ENCODE measurements around the gene HSD17B11.
"Not testable (repeated sequence)": the region's sequence is repeated elsewhere in the genome, so short reads cannot be mapped to it uniquely, and the experiment has no call there.

The HSD17B11 gene

DNA sequence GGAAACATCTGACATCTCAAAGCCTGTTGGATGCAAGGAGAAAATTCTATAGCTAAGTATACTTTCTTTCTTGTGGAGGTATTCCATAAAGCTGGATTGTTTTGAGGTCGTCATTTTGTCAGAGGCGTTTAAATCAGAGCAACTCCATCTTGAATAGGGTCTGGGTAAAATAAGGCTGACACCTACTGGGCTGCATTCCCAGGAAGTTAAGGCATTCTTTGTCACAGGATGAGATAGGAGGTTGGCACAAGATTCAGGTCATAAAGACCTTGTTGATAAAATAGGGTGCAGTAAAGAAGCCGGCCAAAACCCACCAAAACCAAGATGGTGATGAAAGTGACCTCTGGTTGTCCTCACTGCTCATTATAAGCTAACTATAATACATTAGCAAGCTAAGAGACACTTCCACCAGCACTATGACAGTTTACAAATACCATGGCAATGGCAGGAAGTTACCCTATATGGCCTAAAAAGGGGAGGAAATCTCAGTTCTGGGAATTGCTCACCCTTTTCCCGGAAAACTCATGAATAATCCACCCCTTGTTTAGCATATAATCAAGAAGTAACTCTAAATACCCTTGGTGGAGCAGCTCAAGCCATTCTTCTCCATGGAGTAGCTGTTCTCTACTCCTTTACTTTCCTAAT, 80.2 kb downstream of the HSD17B11 start:
- DNase-seq (ENCODE audit: low spot score): no peak

DNA sequence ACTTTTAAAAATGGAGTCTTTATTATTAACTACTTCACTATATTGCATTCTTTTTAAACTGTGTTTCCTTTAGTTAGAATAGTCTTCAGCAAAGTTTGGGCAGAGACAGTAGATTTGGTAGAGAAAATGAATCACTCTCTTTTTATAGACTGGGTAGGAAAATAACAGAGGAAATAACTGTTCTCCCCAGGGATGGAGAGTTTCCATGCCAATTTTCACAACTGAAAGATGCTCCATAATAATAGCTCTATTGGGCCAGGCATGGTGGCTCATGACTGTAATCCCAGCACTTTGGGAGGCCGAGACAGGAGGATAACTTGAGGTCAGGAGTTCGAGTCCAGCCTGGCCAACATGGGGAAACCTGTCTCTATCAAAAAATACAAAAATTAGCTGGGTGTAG, 81.4 kb downstream of the HSD17B11 start:
- no peak for DNase-seq (ENCODE audit: low spot score)

DNA sequence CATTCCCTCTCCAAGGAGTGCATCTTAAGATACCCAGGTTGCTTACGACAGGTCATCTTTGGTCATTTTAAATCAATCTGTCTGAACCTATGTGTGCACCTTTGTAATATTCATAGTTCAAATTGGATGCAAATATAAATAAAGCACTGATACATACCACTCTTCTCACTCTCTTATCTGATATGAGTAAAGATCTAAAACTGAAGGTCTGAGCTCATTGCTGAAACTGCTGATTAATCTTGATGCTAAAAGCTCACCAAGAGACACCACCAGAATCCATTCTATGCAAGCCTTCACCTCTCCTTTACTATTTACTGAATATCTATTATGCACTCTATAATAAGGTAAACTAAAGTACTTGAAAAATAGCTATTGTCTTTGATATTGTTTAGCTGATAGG, 84.9 kb downstream of the HSD17B11 start:
- DNase-seq (ENCODE audit: low spot score): no peak

DNA sequence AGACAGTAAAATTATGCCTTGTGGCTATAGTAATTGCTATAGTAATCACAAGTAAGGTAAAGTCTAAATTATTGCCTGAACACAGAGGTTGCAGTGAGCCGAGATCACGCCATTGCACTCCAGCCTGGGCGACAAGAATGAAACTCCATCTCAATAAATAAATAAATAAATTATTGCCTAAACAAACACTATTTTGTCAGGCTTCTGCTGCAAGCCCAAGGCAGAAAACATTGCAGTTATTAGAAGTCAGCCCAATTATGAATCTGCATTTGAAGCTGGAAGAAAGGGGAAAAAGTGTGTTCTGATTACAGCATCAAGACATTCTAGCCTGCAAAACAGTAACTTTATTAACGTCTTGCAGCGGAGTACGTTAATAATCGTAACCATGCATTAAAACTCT, 85.4 kb downstream of the HSD17B11 start:
- no peak for DNase-seq (ENCODE audit: low spot score)

DNA sequence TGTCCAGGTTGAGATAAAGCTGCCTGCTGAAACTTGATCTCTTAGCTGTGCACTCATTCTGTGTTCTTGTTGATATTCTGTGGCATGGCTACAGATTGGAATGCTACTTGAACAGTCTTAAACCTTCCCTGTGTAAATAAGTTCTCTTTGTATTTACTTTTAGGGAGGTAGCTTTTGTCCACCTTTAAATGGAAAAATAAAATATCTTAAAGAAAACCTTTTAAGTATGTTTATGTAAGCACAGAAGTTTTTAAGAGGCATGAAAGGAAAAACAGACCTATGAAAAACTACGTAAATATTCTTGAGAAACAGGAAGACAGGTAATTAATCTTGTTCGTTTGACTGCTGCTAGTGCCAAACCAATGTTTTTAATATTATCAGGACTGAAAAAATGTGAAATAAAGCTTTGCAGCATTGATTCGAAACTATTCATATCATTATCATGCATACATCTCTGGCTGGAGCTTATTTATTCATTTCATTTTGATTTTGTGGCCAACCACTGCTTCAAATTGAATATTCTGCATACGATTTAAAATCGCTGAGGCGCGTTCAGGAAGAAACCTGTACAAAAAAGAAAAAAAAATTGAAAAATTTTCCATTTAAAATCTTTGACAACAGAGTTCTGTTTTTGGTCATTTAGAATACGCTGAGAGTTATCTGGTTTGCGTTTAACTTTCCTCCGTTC, 86.1 kb downstream of the HSD17B11 start:
- DNase-seq (ENCODE audit: low spot score): no peak

DNA sequence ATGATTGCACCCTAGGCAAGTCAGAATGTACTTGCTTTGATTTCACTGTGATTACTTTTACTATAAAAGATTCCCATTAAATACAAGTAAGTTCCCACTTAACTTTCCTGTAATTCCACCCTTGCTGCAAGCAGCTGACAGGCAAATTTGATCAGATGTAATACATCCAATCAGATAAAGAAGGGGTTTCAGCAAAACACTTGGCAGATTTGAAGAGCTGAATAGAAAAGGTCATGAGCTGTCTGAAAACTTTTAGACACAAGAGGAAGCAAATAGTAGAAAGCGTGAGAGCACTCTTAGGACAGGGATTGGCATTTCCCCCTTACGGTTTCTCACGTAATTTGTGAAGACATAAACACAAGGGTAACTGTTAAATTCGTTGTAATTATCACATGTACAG, 91.1 kb downstream of the HSD17B11 start:
- DNase-seq (ENCODE audit: low spot score): no peak

DNA sequence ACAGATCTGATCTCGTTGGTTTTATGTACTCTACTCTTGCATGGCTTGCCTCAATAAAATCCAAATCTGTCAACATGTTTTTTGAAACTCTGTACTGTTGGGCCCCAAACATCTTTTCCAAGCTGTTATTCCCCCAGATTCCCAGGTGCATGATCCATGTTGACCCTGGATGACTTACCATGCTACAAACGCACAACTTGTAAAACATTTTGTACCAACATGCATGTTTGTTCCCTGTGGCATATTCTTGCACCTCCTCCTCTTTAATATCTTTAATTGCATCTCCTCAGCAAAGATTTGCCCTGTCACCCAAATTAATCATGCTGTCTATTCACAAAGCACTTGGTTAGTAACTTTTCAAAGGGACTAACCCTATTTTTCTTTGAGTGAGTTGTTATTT, 92.6 kb downstream of the HSD17B11 start:
- DNase-seq (ENCODE audit: low spot score): no peak

DNA sequence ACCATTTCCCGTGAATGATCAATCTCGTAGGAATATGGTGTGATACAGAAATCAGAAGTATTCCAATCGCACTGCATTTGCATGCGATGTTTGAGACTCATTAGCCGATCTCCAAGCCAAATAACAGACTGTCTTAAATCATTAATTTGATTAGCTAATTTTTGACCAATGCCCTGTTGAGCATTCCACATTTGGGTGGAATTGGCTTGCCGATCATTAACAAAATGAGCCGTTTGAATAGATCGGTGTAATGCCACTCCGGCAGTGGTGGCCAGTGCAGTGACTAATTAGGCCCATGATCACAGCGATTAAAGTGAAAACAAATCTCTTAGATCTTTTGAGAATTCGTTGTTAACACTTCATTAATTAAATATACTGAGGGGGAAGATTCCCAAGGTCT, 96.1 kb downstream of the HSD17B11 start:
- not testable (repeated sequence) for DNase-seq (ENCODE audit: low spot score)

DNA sequence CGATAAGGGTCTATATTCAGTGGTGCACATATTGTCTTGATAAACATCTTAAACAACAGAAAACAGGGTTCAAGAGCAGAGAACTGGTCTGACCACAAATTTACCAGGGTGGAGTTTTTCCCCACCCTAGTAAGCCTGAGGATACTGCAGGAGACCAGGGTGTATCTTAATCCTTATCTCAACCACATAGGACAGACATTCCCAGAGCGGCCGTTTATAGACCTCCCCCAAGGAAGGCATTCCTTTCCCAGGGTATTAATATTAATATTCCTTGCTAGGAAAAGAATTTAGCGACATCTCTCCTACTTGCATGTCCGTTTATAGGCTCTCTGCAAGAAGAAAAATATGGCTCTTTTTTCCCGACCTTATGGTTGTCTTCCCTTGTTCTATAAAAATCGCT, 97.1 kb downstream of the HSD17B11 start:
- DNase-seq (ENCODE audit: low spot score): not testable (repeated sequence)

DNA sequence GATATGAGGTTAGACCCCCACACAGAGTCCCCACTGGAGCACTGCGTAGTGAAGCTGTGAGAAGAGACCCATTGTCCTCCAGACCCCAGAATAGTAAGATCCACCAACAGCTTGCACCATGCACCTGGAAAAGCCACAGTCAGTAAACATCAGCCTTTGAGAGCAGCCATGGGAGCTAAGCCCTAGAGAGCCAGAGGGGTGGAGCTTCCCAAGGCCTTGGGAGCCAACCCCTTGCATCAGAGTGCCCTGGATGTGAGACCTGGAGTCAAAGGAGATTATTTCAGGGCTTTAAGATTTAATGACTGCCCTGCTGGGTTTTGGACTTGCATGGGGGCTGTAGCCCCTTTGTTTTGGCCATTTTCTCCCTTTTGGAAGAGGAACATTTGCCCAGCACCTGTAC, 104.0 kb downstream of the HSD17B11 start:
- no peak for DNase-seq (ENCODE audit: low spot score)

Small RNA genes lying within 50 kb of the gene (small RNA-seq; reads per million reads assigned to genes)
- 0 reads per million in 2 experiments for gene MIR5705
- gene RN7SL681P: 0 to 0.04 reads per million in 2 experiments

All from SK-N-DZ (cell line).